ENCODE results near the gene TMBIM6.

TMBIM6 gene

GRCh38 chr12:49798934-49799333, 57.6 kb downstream of the TMBIM6 start:
- DNase-seq: no peak

- no peak for DNase-seq
Measured at GRCh38 chr12:49800421-49801140, 59.2 kb downstream of the TMBIM6 start.

GRCh38 chr12:49801141-49802063, 60.0 kb downstream of the TMBIM6 start:
- DNase-seq: no peak

- no peak for DNase-seq
Measured at GRCh38 chr12:49803693-49804450, 62.5 kb downstream of the TMBIM6 start.

GRCh38 chr12:49804821-49805220, 63.5 kb downstream of the TMBIM6 start:
- no peak for DNase-seq

- no peak for DNase-seq
Measured at GRCh38 chr12:49805409-49805808, 64.1 kb downstream of the TMBIM6 start.

GRCh38 chr12:49806321-49806813, 65.0 kb downstream of the TMBIM6 start:
- no peak for DNase-seq

- no peak for DNase-seq
Measured at GRCh38 chr12:49806877-49807276, 65.5 kb downstream of the TMBIM6 start.

GRCh38 chr12:49807991-49808580, 66.7 kb downstream of the TMBIM6 start:
- no peak for DNase-seq

GRCh38 chr12:49808686-49809380, 67.5 kb downstream of the TMBIM6 start:
- DNase-seq: no peak

GRCh38 chr12:49809381-49809905, 68.1 kb downstream of the TMBIM6 start:
- DNase-seq: peak; percentile 24

GRCh38 chr12:49809906-49810389, 68.6 kb downstream of the TMBIM6 start:
- no peak for DNase-seq

- no peak for DNase-seq
Measured at GRCh38 chr12:49811136-49811535, 69.8 kb downstream of the TMBIM6 start.

- DNase-seq: no peak
Measured at GRCh38 chr12:49811961-49812401, 70.6 kb downstream of the TMBIM6 start.

- no peak for DNase-seq
Measured at GRCh38 chr12:49813131-49813530, 71.8 kb downstream of the TMBIM6 start.

Measured in NCI-H2171 (cell line).